ENCODE measurements around the gene DNMT3A.
"Not testable (repeated sequence)": the region's sequence is repeated elsewhere in the genome, so short reads cannot be mapped to it uniquely, and the experiment has no call there.

The DNMT3A gene

DNA sequence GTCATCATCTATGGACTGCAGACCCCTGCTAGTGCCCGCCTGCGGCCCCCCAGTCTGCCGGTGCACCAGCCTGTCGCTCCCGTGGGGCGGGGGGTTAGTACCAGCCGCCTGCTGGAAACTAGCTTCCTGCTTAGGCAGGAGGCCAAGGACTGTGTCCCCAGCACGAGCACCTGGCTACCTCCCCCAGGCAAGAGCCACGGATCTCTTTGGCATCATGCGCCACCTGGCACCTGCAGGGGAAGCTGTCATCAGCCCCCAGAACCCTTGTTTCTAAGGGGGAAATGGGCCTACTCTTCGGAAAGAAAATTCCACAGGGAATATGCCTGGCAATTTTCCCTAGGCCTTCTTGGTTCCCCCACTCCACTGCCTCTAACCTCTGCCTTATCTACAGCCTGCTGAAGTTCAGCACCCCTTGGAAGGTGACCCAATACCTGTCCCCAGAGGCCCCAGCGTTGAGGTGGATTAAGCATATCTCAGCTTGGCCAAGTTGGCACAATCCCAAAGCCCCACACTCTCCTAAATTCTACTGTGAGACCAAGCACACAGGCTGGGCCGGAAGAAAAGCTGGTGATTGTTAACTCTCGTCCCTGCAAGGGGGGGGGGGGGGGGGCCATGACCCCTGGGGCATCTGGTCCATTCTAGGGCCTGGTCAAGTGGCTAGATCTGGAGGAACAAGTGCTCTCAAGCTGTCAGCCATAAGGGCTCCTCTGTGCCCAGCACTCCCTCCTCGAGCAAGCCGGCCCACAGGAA is 111.4 kb downstream of the DNMT3A start:
- no peak for DNase-seq

DNA sequence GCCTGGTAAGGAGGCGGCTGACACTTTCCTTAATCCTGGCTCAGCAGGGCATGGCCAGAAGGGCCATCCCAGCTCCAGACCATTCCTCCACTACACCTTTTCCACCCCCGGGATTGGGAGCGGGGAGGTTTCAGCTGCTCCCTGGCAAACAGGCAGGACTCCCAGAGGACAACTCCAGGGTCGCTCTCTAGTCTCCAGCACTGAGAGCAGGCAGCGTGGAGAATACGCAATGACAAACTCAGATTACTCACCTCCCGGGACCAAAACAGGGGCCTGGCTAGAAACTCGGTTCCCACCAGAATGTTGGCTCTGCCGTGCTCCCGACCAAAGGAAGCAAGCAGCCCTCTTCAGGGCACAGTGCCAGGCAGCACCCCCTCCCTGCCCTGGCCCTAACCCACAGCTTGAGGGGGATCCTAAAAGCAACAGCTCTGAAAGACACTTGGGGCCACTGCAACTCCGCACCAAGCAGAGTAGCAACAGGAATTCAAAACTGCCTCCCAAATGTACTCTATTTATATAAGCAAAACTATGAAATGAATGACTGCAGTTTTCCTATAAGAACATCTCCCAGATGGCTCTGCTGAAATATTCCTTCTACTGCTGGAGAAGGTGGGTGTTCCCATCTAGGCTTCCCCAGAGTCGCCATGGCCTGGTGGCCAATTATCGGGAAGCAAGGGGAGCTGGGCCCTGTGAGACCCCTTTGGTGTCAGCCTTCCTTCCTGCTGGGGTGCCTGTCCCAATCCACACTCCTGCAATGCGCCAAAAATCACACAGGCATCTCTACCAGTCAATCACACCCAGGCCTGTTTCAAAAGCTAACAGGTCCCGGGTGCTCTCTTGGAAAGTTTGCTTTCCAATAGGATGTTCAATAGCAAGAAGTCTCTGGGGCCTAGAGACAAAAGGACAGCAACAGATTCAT is 112.2 kb downstream of the DNMT3A start:
- no peak for DNase-seq

DNA sequence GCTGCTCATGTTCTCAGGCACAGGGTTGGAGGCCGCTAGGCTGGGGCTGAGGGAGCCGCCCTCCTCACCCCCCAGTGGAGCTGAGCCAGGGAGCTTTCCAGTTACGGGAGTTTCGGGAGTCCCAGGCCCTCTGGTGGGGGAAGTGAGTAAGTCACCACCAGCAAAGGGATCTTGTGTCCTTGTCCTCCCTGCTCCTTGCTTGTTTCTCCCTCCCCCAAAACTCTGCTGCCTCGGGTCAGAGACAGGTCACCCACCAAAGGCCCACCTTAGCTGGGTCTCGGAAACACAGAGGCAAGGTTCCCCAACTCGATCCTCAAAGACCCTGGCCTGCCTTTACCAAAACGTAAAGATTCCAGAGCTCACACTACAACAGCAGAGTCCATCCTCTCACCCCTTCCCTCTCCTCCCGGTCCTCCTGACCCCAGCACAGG is 112.9 kb downstream of the DNMT3A start:
- peak; percentile 91 for DNase-seq

DNA sequence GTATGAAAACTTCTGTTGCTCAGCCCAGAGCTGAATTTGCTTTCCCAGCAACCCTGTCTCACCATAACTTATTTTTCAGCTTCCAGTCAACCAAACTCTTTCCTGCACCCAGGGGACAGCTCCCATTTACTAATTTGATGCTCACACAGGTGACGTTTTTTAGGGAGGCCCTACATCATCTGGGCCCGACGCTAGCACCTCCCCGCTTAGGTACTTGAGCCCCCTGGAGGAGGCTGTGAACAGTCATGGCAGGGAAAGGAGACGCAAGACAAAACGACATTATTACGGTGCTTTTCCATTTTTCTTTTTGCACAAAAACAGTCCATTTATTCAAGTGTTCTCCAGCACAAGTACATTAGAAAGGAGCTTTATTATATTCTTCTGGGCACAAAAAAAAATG is 114.1 kb downstream of the DNMT3A start:
- DNase-seq, result no peak

DNA sequence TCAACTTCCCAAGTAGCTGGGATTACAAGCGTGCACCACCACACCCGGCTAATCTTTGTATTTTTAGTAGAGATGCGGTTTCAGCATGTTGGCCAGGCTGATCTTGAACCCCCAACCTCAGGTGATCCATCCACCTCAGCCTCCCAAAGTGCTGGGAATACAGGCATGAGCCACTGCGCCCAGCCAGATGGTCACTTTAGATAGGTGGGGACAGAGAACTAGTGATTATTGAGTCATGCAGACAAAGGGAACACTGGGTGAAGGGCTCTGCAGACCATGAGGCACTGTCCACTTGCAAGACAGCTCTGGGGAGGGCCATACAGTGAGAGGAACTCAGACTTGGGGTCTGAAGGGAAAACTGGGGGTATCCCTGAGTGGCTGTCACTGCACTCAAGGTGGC is 114.9 kb downstream of the DNMT3A start:
- no peak for DNase-seq

DNA sequence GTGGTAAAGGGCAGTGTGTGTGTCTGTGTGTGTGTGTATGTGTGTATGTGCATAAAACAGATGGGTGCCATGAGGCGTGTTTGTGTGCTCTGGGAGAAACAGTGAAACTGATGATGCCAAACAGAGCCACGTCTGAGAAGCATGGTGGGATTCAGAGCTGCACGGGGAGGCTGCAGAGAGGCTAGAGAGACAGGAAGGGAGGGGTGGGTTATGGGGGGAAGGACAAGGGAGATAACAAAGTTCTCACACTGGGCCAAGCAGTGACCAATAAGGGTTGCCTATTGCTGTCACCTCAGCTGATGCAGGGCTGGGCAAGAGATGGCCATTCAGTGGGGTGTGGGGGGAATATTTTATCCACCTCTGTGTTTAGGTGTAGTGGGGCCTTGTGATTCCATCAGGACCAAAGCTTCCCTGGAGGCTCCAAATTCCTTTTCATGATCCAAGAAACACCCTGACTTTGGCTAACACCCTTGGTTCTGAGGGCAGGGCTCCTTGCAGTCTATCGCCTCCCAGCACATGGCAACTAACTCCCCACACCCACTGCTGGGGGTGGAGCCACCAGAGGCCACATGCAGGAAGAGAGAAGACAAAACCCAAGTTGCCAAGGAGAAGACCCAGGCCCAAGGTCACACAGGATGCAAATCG is 119.1 kb downstream of the DNMT3A start:
- DNase-seq, result peak; percentile 95

DNA sequence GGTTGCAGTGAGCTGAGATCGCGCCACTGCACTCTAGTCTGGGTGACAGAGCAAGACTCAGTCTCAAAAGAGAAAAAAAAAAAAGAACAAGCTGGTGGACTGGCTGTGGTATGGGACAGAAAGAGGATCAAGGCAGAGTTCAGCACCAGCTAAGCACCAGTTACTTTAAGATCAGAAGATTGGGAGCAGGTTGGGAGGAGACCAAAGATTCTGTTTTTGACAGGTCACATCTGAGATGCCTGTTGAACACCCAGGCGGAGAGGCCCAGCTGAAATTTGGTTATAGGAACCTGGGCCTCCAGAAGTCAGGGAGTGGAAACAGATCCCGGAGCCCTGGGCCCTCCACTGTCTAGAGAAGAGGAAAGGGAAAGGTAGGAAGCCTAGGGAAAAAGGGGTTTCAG is 120.1 kb downstream of the DNMT3A start:
- peak; percentile 44 for DNase-seq

DNA sequence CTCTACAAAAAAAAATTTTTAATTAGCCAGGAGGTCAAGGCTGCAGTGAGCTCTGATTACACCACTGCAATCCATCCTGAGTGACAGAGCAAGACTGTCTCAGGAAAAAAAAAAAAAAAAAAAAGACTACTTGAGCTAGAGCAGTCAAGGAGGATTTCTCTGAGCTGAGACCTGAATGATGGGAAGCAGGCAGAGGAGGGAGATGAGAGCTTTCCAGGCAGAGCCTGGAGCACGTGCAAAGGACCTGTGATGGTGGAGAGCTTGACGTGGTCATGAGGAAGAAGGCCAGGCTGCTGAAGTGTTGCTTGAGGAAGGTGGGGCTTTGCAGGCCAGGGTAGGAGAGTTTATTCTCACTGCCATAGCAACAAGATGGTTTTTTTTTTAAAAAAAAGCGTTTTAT is 121.4 kb downstream of the DNMT3A start:
- no peak for DNase-seq

DNA sequence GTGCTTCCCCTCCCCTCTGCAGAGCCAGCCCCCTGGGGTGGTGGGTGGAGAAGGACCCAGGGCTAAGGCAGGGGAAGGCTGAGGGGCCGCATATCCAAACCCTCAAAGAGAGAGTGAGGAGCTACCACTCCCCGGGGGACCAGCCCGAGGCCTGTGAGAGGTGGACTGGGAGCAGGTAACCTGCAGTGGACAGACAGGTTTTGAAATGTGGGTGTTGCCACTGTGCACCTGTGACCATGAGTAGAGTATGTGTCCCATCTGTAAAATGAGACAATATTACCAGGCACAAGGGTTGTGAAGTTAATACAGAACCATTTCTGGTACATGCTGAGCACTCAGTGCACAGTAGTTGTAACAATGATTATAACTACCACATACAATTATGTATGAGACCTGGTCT is 122.1 kb downstream of the DNMT3A start:
- DNase-seq, result no peak

DNA sequence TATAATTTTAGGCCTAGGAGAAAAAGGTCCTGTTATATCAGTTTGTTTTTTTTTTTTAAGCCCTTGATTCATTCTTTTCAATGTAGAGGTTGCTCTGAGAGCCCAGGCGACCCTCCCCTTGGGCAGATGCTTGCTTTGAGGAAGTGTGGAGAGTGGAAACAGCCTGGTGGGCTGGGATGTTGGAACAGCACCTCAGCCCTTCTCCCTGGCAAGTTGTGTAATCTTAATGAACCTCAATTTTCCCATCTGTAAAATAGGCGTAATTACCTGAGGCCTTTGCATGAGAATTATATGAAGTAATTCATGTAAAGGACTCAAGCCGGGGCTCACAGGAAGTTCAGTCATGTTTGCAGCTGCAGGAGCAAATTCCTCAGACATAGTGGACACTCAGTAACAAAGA is 123.6 kb downstream of the DNMT3A start:
- peak; percentile 42 for DNase-seq

DNA sequence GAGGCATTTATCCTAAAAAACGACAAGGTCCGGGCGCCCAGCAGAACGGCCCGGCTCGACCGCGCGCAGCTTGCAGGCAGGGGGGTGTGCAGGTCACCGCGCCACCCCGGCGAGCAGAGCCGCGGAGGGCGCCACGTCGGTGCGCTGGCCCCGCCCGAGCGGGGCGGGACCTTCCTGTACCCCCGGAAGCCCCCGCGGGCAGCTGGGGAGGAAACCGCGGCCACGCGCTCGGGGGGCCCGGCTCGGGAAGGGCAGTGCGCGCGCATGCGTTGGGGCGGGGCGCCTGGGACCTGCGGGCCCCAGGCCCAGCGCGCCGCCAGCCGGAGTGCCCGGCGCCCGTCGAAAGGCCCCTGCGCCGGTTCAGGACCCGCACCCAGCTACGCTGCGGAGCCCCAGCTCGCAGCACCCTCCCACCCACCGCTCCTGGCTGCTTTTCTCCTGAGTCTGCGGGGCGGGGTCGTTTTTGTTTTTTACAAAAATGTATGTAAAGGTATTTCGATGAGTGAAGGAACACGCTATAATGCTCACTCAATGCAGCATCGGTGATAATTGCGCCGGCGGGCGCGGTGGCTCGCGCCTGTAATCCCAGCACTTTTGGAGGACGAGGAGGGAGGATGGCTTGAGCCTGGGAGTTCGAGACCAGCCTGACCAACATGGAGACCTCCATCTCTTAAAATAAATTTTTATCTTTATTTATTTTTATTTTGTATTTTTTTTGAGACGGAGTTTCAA is 125.6 kb downstream of the DNMT3A start:
- peak; percentile 96 for DNase-seq

DNA sequence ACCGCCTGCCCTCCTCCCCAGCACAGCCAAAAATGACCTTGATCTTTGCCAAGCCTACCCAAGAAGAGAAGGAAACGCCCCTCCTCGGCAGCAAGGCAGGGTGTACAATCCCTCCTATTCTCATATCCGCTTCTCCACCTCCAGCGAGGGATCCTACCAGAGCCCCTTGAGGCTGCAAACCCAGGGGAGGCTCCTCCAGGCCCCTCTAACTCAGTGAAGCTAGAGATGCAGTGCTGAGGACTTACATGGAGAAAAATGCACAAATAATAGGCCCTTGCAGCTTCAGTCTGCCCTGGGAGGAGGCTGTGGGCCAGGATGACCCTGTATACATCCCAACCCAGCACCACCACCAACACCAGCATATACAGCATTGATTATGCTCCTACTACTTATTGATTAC is 126.5 kb downstream of the DNMT3A start:
- DNase-seq, result no peak

DNA sequence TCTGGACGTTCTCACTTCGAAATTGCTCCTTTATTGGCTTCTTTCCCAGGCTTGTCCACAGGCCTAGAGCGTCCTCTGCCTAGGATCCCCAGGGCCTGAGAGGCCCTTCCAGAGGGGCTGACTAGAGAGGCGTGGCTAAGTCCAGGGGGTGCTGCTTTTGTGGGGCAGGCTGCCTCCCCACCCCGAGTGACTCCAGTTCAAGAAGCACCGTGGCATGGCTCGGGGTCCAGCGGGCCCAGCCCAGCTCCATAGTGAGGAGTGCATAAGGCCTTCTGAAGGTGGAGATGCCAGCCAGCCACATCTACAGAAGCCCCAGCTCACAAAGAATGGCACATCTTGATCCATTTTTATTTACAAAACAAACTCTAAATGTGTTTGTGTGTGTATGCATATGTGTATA is 128.5 kb downstream of the DNMT3A start:
- DNase-seq, result no peak

DNA sequence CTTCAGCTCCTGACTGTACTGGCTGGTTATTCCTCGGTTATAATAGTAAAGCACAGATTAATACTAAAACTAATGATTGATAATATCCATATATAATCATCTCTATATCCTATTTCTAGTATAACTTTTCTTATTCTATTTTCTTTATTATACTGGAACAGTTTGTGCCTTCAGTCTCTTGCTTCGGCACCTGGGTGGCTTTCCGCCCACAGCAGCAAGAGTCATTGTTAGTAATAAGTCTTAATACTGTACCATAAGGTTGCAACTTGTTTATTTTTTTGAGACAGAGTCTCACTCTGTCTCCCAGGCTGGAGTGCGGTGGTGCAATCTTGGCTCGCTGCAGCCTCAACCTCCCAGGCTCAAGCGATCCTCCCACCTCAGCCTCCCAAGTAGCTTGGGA is 130.8 kb downstream of the DNMT3A start:
- DNase-seq, result not testable (repeated sequence)

DNA sequence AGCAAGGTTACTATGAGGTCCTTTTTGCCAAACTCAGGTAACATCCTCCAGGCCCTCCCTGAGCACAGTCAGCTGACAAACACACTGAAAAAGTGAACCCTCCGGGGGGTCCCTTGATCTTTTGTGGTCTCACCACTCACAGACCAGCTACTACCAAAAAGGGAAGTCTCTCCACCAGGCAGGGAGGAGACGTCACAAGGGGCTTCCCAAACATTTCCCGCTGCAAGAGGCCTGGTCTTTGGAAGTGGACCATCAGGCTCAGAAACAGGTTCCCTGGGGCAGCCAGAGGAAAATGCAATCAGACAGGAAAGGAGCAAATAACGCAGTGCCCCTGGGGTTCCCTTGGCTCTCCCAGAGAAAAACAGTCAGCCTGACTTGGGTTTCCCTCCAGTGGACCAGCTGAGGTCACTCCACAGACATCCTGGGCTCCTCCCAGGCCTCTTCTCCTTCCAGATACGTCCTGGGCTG is 134.6 kb downstream of the DNMT3A start:
- DNase-seq, result peak; percentile 63

DNA sequence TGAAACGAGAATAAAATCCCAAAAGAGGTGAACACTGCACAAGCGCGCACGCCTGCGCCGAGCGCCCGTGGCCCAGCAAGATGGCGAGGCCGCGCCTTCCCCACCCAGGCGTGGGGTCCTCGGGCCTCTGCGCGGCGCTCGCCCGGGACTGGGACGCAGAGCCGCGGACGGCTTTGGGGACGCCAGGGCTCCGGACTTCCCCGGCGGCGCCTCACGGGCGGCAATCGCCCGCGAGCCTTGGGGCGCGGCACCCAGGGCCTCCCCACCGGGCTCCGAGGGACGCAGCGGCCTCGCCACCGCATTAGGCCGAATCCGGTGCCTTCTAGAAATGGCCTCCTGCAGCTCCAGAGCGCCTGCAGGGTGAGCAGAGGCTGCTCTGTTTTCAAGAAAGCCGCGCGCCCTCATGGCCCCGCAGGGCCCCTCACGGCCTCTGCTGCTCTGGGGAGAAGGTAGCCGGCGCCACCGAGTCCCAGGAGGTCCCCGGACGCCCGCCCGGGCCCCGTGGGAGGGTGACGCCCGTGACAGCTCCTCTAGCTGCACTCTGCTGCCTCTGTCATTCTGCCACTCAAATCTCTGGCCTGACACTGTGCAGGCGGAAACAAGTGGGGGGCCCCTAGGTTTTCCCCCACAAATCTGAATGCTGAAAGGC is 137.4 kb downstream of the DNMT3A start:
- peak; percentile 64 for DNase-seq

DNA sequence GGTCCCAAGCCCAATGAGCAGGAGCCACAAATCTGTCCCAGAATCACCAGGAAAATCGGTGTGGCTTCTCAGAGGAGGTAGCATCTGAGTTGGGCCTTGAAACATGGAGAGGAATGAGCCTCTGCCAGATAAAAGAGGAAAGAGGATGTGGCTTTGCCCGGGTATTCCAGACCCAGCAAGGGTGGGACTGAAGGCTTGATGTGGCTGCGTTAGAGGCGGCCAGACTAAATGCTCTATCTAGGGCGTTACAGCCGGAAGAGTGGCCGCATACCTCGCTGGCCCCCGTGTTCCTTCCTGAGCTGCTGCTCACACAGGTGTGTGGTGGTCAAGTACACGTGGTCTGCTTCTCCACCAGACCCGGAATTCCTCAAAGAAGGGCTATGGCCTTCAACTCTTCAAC is 139.4 kb downstream of the DNMT3A start:
- peak; percentile 46 for DNase-seq

DNA sequence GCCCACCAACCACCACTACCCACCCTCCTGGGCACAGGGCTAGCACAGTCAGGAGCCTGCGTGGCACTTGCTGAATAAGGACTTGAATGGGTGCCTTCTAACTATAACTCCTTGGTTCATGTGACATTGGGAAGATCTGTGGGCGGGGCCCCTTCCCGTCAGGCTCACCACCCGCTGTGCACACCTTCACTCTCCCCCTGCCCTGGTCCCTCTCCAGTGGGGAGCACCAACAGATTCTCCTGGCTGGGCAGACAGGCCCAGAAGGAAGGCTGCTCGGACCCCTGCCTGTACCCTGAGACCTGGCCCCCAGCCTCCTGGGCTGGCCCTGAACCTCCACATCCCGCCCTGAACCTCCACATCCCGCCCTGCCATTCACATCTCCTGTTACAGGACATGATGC is 139.9 kb downstream of the DNMT3A start:
- no peak for DNase-seq

DNA sequence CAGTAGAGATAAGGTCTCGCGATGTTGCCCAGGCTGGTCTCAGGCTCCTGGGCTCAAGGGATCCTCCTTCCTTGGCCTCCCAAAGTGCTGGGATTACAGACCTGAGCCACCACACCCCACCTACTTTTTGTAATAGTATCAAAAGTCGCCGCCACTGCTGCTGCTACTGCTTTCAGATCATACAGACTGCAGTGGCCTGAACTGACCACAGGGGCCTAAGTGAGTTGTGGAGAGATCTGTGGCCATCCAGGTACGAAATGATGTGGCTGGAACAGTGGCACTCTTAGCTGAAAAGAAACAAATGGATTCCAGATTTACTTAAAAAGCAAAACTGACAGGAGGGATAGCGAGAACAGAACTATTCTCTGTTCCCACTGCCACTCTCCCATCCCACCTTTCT is 140.5 kb downstream of the DNMT3A start:
- peak; percentile 46 for DNase-seq

DNA sequence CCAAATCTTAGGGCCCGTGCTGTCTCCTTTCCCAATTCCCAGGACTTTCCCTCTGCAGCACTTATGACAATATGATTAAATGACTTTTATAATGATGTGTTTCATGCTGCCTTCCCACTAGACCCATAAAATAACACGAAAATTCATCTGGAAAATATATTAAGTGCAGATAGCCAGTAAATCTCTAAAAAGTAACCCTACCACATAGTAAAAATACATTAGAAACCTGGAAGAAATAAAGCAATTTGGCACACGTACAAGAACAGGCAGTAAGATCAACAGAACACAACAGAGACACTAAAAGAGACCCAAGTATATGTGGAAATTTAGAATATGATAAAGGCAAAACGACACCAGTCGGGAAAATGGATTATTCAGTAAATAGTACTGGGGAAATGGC is 143.1 kb downstream of the DNMT3A start:
- no peak for DNase-seq

DNA sequence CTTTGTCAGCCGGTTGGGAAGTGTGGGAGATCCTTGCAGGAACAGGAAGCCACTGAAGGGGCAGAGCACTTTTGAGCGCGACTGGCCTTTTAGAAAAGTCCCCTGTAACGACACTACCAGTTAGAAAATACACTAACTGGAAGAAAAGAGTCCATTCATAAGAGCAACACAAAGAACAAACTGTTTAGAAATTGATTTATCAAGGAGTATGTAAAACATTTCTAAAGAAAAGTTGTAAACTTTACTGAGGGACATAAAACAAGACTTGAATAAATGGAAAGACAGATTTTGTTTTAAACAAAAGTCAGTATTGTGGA is 143.6 kb downstream of the DNMT3A start:
- no peak for DNase-seq

All from hematopoietic multipotent progenitor cell treated with erythropoietin and hydrocortisone succinate and interleukin-3 and kit ligand, for 4 days (in vitro differentiated cells).